ENCODE results near the gene PTPRG.

Gene PTPRG

DNA sequence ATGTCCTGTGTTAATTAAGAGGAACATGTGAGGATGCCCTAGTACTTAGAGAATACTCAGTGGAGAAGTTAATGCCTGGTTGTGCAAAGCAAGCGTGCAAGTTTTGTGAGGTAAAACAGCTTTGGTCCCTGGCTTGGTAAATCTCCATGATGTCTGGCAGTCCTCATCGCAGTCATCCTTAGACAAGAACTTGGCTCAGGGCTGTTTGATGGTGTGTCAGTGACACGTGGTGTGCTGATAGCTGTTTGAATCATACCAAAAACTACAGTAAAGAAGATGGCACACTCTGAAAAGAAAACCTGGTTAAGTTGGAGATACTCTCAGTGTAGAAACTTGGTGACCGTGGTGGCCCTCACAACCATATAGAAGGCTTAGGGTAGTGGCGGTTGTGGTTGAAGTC is 450.3 kb downstream of the PTPRG start:
- no peak overlapping the region for H3K4me3 ChIP-seq (replicated peaks; ENCODE audit: low read depth, low read length)
- DNase-seq (ENCODE audit: extremely low read depth, low read depth), result no peak
- no peak for TF ChIP-seq CTCF (IDR thresholded peaks at IDR 0.05; ENCODE audit: low read depth, low read length, missing control alignments)

GRCh38 chr3:62013951-62014350 is 452.6 kb downstream of the PTPRG start:
- no peak overlapping the region for H3K4me3 ChIP-seq (replicated peaks; ENCODE audit: low read depth, low read length)
- DNase-seq (ENCODE audit: extremely low read depth, low read depth), result no peak
- no peak for TF ChIP-seq CTCF (IDR thresholded peaks at IDR 0.05; ENCODE audit: low read depth, low read length, missing control alignments)

GRCh38 chr3:62015111-62015510 is 453.7 kb downstream of the PTPRG start:
- no peak for TF ChIP-seq CTCF (IDR thresholded peaks at IDR 0.05; ENCODE audit: low read depth, low read length, missing control alignments)

DNA sequence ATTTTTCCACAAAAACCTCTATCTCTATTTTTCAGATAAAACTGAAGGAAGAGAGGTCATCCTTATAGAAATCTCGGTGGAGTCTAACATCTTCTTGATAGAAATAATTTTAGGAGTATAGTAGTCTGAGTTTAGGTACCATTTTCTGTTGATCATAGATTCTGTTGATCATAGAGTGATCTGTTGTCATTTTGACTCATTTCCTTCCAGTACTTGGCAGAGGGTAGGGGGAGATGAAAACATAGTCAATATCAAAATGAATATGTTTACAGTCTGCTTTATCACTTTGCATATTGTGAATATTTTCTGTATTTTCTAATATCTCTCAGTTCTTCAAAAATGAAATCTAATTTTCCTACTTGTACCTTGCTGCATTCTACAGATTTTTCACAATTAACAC is 458.5 kb downstream of the PTPRG start:
- DNase-seq (ENCODE audit: extremely low read depth, low read depth), result no peak
- TF ChIP-seq CTCF (IDR thresholded peaks at IDR 0.05; ENCODE audit: low read depth, low read length, missing control alignments), result no peak
- H3K4me3 ChIP-seq (replicated peaks; ENCODE audit: low read depth, low read length), result no peak overlapping the region

More at GRCh38 chr3:62015111-62015510, 453.7 kb downstream of the PTPRG start:
- DNase-seq (ENCODE audit: extremely low read depth, low read depth), result no peak
- H3K4me3 ChIP-seq (replicated peaks; ENCODE audit: low read depth, low read length), result no peak overlapping the region

DNA sequence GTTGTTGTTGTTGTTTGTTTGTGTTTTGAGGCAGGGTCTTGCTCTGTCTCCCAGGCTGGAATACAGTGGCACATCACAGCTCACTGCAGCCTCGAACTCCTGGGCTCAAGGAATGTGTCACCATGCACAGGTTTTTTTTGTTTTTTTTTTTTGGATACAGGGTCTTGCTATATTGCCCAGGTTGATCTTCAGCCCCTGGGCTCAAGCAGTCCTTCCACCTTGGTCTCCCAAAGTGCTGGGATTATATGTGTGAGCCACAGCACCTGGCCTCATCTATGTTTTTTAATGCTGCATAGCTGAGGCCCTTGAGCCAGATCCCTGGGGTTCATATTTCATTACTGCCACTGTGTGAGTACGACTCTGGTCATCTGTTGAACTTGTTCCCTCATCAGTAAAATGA is 459.3 kb downstream of the PTPRG start:
- no peak overlapping the region for H3K4me3 ChIP-seq (replicated peaks; ENCODE audit: low read depth, low read length)
- no peak for TF ChIP-seq CTCF (IDR thresholded peaks at IDR 0.05; ENCODE audit: low read depth, low read length, missing control alignments)
- DNase-seq (ENCODE audit: extremely low read depth, low read depth), result no peak

- H3K4me3 ChIP-seq (replicated peaks; ENCODE audit: low read depth, low read length), result no peak overlapping the region
Measured at GRCh38 chr3:62022312-62022711, 460.9 kb downstream of the PTPRG start.

More at GRCh38 chr3:62022312-62022711, 460.9 kb downstream of the PTPRG start:
- DNase-seq (ENCODE audit: extremely low read depth, low read depth), result no peak
- TF ChIP-seq CTCF (IDR thresholded peaks at IDR 0.05; ENCODE audit: low read depth, low read length, missing control alignments), result no peak
